B cell (primary cell): ENCODE results near the gene OR11H7. TPM values are rescaled to one million over a fixed set of nuclear protein-coding genes. Genes with fewer than 3 reads are reported as not detected.
"Not testable (repeated sequence)": the region's sequence is repeated elsewhere in the genome, so short reads cannot be mapped to it uniquely, and the experiment has no call there.

Experiments
- ATAC-seq: fragments of 200-7000 bp; cut with Tn5 transposase; one replicate; pipeline ENCODE4 v1.10.0; 2021; ENCODE audit warnings: low read depth, mild to moderate bottlenecking, moderate number of reproducible peaks, moderate library complexity
- CTCF ChIA-PET: fragments of 350-600 bp; sonication (Branson Sonifier 250); formaldehyde crosslinking; loops from one replicate; lab custom pipeline; 2021; ENCODE audit warnings: antibody characterized with exemption, inconsistent platforms; lab: Charles Lee
- POLR2A ChIA-PET: fragments of 350-600 bp; sonication (Branson Sonifier 250); formaldehyde crosslinking; loops from one replicate; lab custom pipeline; 2021; ENCODE audit warnings: antibody characterized with exemption; lab: Charles Lee
- DNase-seq: peaks from one replicate; pipeline ENCODE4 v3.0.0; 2013
- H2AFZ ChIP-seq: 2 replicates; pipeline ENCODE4 v1.6.1; 2012; ENCODE audit warnings: mild to moderate bottlenecking, low read depth, low read length; ENCODE audit not compliant: insufficient read depth, poor library complexity, severe bottlenecking
- H3K27ac ChIP-seq, 2 donors: 1 replicate in 1 of 2; 2 replicates in 1 of 2; pipeline ENCODE4 v1.5.1; 2012 to 2013; ENCODE audit warnings: low read length in 2 of 2, mild to moderate bottlenecking in 2 of 2, moderate library complexity in 1 of 2
- H3K27me3 ChIP-seq, 4 experiments: fragments of 200-600 bp in 1 of 4; sonication (generic) in 1 of 4; replicated peaks in 1 of 4; 1 replicate in 2 of 4; 2 replicates in 2 of 4; pipeline versions ENCODE4 v1.6.1 to v1.7.0; 2013 to 2016; ENCODE audit warnings: low read length in 3 of 4, mild to moderate bottlenecking in 2 of 4, mixed read lengths in 1 of 4, moderate library complexity in 1 of 4; ENCODE audit not compliant: insufficient read depth in 4 of 4, control insufficient read depth in 3 of 4; ENCODE audit errors: control extremely low read depth in 1 of 4
- H3K36me3 ChIP-seq, 2 experiments: replicated peaks in 1 of 2; 1 replicate in 1 of 2; 2 replicates in 1 of 2; pipeline versions ENCODE4 v1.6.1 to v1.7.1; 2013; ENCODE audit warnings: low read length in 1 of 2; ENCODE audit not compliant: insufficient read depth in 2 of 2, control insufficient read depth in 1 of 2; ENCODE audit errors: control extremely low read depth in 1 of 2, extremely low read depth in 1 of 2
- H3K4me1 ChIP-seq, 2 donors: fragments of 200-600 bp in 1 of 2; sonication (generic) in 1 of 2; 1 replicate in 1 of 2; 2 replicates in 1 of 2; pipeline versions ENCODE4 v1.5.1 to v1.6.1; 2013 to 2017; ENCODE audit warnings: low read length in 2 of 2; ENCODE audit not compliant: control insufficient read depth in 2 of 2, insufficient read depth in 2 of 2
- H3K4me2 ChIP-seq: replicated peaks from 2 replicates; pipeline ENCODE3; 2012; ENCODE audit warnings: mild to moderate bottlenecking, low read depth, low read length; ENCODE audit not compliant: poor library complexity, severe bottlenecking
- H3K4me3 ChIP-seq, 5 experiments: fragments of 200-600 bp in 1 of 5; sonication (generic) in 1 of 5; 1 replicate in 3 of 5; 2 replicates in 2 of 5; pipeline versions ENCODE4 v1.5.1 to v1.7.0; 2011 to 2016; ENCODE audit warnings: low read length in 4 of 5, mild to moderate bottlenecking in 4 of 5, low read depth in 2 of 5, control low read depth in 1 of 5, moderate library complexity in 1 of 5; ENCODE audit not compliant: insufficient read depth in 1 of 5; ENCODE audit errors: control extremely low read depth in 1 of 5, extremely low read depth in 1 of 5
- H3K79me2 ChIP-seq: fragments of 200-600 bp; sonication (generic); one replicate; pipeline ENCODE4 v1.6.0; 2016; ENCODE audit warnings: low read length; ENCODE audit not compliant: control insufficient read depth, insufficient read depth
- H3K9ac ChIP-seq: fragments of 200-600 bp; sonication (generic); 2 replicates; pipeline ENCODE4 v1.6.1; 2017; ENCODE audit warnings: mild to moderate bottlenecking, low read length, moderate library complexity
- H3K9me3 ChIP-seq, 3 donors: one replicate each; pipeline versions ENCODE4 v1.6.1 to v1.7.1; 2013; ENCODE audit warnings: low read length in 2 of 3; ENCODE audit not compliant: control insufficient read depth in 2 of 3, insufficient read depth in 1 of 3; ENCODE audit errors: control extremely low read depth in 1 of 3
- H4K20me1 ChIP-seq: 2 replicates; pipeline ENCODE4 v1.6.0; 2012; ENCODE audit warnings: mild to moderate bottlenecking, low read length; ENCODE audit not compliant: insufficient read depth, control insufficient read depth, poor library complexity, severe bottlenecking
- H3K27ac Mint-ChIP-seq: one replicate; pipeline ENCODE4 v1.8.0; 2021; ENCODE audit warnings: mixed read lengths
- H3K27me3 Mint-ChIP-seq: one replicate; pipeline ENCODE4 v1.8.0; 2021; ENCODE audit warnings: mixed read lengths
- H3K4me1 Mint-ChIP-seq: one replicate; pipeline ENCODE4 v1.8.0; 2021; ENCODE audit warnings: mixed read lengths
- H3K4me3 Mint-ChIP-seq: one replicate; pipeline ENCODE4 v1.8.0; 2021; ENCODE audit warnings: mixed read lengths
- H3K9me3 Mint-ChIP-seq: one replicate; pipeline ENCODE4 v1.8.0; 2022; ENCODE audit warnings: mixed read lengths; ENCODE audit not compliant: insufficient read depth
- CTCF ChIP-seq: fragments of 200-600 bp; IDR thresholded peaks from one replicate; pipeline ENCODE4 v1.8.0; 2022; ENCODE audit warnings: antibody characterized with exemption, mild to moderate bottlenecking
- EZH2 ChIP-seq: IDR thresholded peaks from 2 replicates; pipeline ENCODE4 v1.6.1; 2012; ENCODE audit warnings: borderline replicate concordance, low read depth, mild to moderate bottlenecking, moderate library complexity, low read length; ENCODE audit not compliant: insufficient read depth, poor library complexity, severe bottlenecking
- WGBS: methylation state at CpG from one replicate; pipeline ENCODE4 v1.1.5; 2013; ENCODE audit warnings: missing lambda C conversion rate; ENCODE audit not compliant: insufficient coverage; 5-methylcytosine and 5-hydroxymethylcytosine counted together
- intact Hi-C: fragments of 100-400 bp; cut with micrococcal nuclease; formaldehyde crosslinking; loops from one replicate; pipeline ENCODE4 v1.10.0; 2022
- polyA plus RNA-seq: library from polyadenylated mRNA; depleted of rRNA; stranded (reverse); fragments of >200 nt; gene quantifications from 2 replicates; pipeline ENCODE4 v1.2.3, GENCODE V29; 2012
- total RNA-seq, 2 donors: library from RNA; stranded (reverse); fragments of 120-200 nt in 1 of 2; gene quantifications; 1 replicate in 1 of 2; 2 replicates in 1 of 2; pipeline versions ENCODE4 v1.2.3 to v1.2.4, GENCODE V29; 2013 to 2022

The OR11H7 gene
- total and polyA plus RNA-seq, 2 donors (not counting 1 experiment from before 2014, with no cell fraction given): not detected

- no peak overlapping the region for H3K27ac ChIP-seq
- TF ChIP-seq CTCF: no peak
- intact Hi-C loops: no loop called here
- POLR2A ChIA-PET: no interaction called here
- no peaks in the 10 kb centered on the region for H3K9me3 ChIP-seq
- H3K79me2 ChIP-seq: no peaks in the 10 kb centered on the region
- H3K4me1 Mint-ChIP-seq: no peaks in the 10 kb centered on the region
- no peak overlapping the region for H3K4me2 ChIP-seq
- no peak overlapping the region for H2AFZ ChIP-seq
- H3K9me3 Mint-ChIP-seq: no peaks in the 10 kb centered on the region
- no peaks in the 10 kb centered on the region for H3K27me3 ChIP-seq
- DNase-seq: no peak
- no peak overlapping the region for H3K9ac ChIP-seq
- no peak overlapping the region for H3K27ac Mint-ChIP-seq
- H4K20me1 ChIP-seq: no peaks in the 10 kb centered on the region
- H3K4me3 Mint-ChIP-seq: no peak overlapping the region
- no peaks in the 10 kb centered on the region for H3K4me1 ChIP-seq
- no peak overlapping the region for H3K4me3 ChIP-seq
- CTCF ChIA-PET: interaction anchor here (0.6 to 0.7 kb wide), 2 partner anchors 37 to 120 kb away, joined by 3 read pairs; partner anchors contain the start of gene OR11H7
- no peaks in the 10 kb centered on the region for H3K36me3 ChIP-seq
- no peak for ATAC-seq
- WGBS: 83% methylated on average over 2 of the region's 3 CpGs
- peaks cover 21% of the 10 kb centered on the region for H3K27me3 Mint-ChIP-seq
These were observed 37.4 kb upstream of the OR11H7 start for GRCh38 chr14:20191396-20191795.

- Histone ChIP-seq H3K9me3 (no peaks in the 10 kb centered on the region), H3K4me1 (no peaks in the 10 kb centered on the region), H3K4me2 (no peak overlapping the region), H4K20me1 (no peaks in the 10 kb centered on the region), H3K27ac (no peak overlapping the region), H3K36me3 (no peaks in the 10 kb centered on the region), H3K79me2 (no peaks in the 10 kb centered on the region), H3K27me3 (no peaks in the 10 kb centered on the region), H3K4me3 (no peak overlapping the region), H3K9ac (no peak overlapping the region), H2AFZ (no peak overlapping the region)
- no peak for TF ChIP-seq EZH2
- H3K9me3 Mint-ChIP-seq: no peaks in the 10 kb centered on the region
- peaks cover 23% of the 10 kb centered on the region for H3K27me3 Mint-ChIP-seq
- DNase-seq: no peak
- no peak for ATAC-seq
- H3K4me3 Mint-ChIP-seq: no peak overlapping the region
- no peaks in the 10 kb centered on the region for H3K4me1 Mint-ChIP-seq
- CTCF ChIA-PET: no interaction called here
- intact Hi-C loops: no loop called here
- POLR2A ChIA-PET: no interaction called here
- H3K27ac Mint-ChIP-seq: no peak overlapping the region
These were observed 34.7 kb upstream of the OR11H7 start for GRCh38 chr14:20194101-20194500.

GRCh38 chr14:20195170-20195569 is 33.6 kb upstream of the OR11H7 start:
- H3K27me3 ChIP-seq, H3K4me2 ChIP-seq, ATAC-seq, H3K79me2 ChIP-seq, H3K27ac ChIP-seq, H3K4me1 Mint-ChIP-seq, H3K9me3 ChIP-seq, DNase-seq, H3K27ac Mint-ChIP-seq, intact Hi-C loops, H2AFZ ChIP-seq, H3K9ac ChIP-seq, POLR2A ChIA-PET, H3K9me3 Mint-ChIP-seq, CTCF ChIA-PET, H3K4me1 ChIP-seq, H4K20me1 ChIP-seq, H3K36me3 ChIP-seq, H3K4me3 ChIP-seq, H3K4me3 Mint-ChIP-seq: not testable (repeated sequence)
- peaks cover 27% of the 10 kb centered on the region for H3K27me3 Mint-ChIP-seq
- WGBS: 84% methylated on average over 4 of the region's 6 CpGs
